HL-60 (cell line): ENCODE measurements around the gene PIP4K2A.
"Not testable (repeated sequence)": the region's sequence is repeated elsewhere in the genome, so short reads cannot be mapped to it uniquely, and the experiment has no call there.

Experiments
- CTCF ChIP-seq: IDR thresholded peaks from one replicate; pipeline ENCODE4 v1.5.1; 2011; ENCODE audit warnings: low read length, control low read depth, inconsistent platforms; ENCODE audit not compliant: insufficient read depth
- POLR2AphosphoS5 ChIP-seq: IDR thresholded peaks from 2 replicates; pipeline ENCODE4 v1.6.1; 2012; ENCODE audit warnings: low read depth
- SPI1 ChIP-seq: IDR thresholded peaks from 2 replicates; pipeline ENCODE4 v1.6.1; 2012; ENCODE audit warnings: low read depth, mild to moderate bottlenecking, borderline replicate concordance

GRCh38 chr10:22512015-22512414 lies 202.4 kb downstream of the PIP4K2A start:
- not testable (repeated sequence) for TF ChIP-seq SPI1, POLR2AphosphoS5, CTCF
